Ectodermal cell (in vitro differentiated cells): Measurements from ENCODE around the gene MRPL16.

Experiments
- H3K27ac ChIP-seq: 2 replicates; pipeline ENCODE4 v1.7.0; 2013; ENCODE audit warnings: mild to moderate bottlenecking, low read depth, low read length; ENCODE audit not compliant: insufficient read depth, poor library complexity, severe bottlenecking
- H3K27me3 ChIP-seq: 2 replicates; pipeline ENCODE4 v1.7.0; 2013; ENCODE audit warnings: mild to moderate bottlenecking, low read length; ENCODE audit not compliant: insufficient read depth, control insufficient read depth, poor library complexity, severe bottlenecking
- H3K36me3 ChIP-seq: one replicate; pipeline ENCODE4 v1.7.0; 2013; ENCODE audit warnings: low read length; ENCODE audit not compliant: control insufficient read depth, insufficient read depth
- H3K4me1 ChIP-seq: one replicate; pipeline ENCODE4 v1.7.0; 2013; ENCODE audit warnings: low read length; ENCODE audit not compliant: control insufficient read depth, insufficient read depth
- H3K4me3 ChIP-seq: 2 replicates; pipeline ENCODE4 v1.7.0; 2013; ENCODE audit warnings: low read depth, low read length, control low read depth; ENCODE audit not compliant: insufficient read depth
- H3K9me3 ChIP-seq: 2 replicates; pipeline ENCODE4 v1.7.0; 2013; ENCODE audit warnings: mild to moderate bottlenecking, low read length, moderate library complexity; ENCODE audit not compliant: control insufficient read depth
- WGBS, 2 experiments: methylation state at CpG; one replicate each; pipeline ENCODE4 v1.1.7; 2013; ENCODE audit warnings: missing lambda C conversion rate in 2 of 2; 5-methylcytosine and 5-hydroxymethylcytosine counted together

The MRPL16 gene

DNA sequence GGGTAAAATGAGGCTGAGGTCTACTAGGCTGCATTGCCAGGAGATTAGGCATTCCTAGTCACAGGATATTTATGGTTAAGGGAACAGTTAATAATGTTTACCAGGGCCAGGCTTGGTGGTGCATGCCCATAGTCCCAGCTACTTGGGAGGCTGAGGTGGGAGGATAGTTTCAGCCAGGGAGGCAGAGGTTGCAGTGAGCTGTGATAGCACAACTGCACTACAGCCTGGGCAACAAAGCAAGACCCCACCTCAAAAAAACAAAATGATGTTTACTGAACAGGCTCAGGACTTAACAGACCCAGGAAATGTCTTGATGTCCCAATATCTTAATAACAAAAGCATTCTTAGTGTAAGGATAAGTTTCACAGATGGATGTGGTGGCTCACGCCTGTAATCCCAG is 2.8 kb upstream of the MRPL16 start:
- Histone ChIP-seq H3K4me1 (no peaks in the 10 kb centered on the region), H3K9me3 (no peaks in the 10 kb centered on the region), H3K27me3 (no peaks in the 10 kb centered on the region), H3K4me3 (no peak overlapping the region), H3K36me3 (no peaks in the 10 kb centered on the region), H3K27ac (no peak overlapping the region)
- WGBS, 2 experiments = 78 to 87% methylated on average over 1 of the region's 1 CpG

- 89 to 93% methylated on average over 2 of the region's 2 CpGs for WGBS, 2 experiments
- Histone ChIP-seq H3K36me3 (peaks cover 4% of the 10 kb centered on the region), H3K4me3 (no peak overlapping the region), H3K27me3 (no peaks in the 10 kb centered on the region), H3K4me1 (no peaks in the 10 kb centered on the region), H3K27ac (no peak overlapping the region), H3K9me3 (no peaks in the 10 kb centered on the region)
These were observed 1.6 kb upstream of the MRPL16 start for GRCh38 chr11:59812220-59812619.

GRCh38 chr11:59810911-59811259 is 307 bp upstream of the MRPL16 start:
- Histone ChIP-seq H3K9me3 (no peaks in the 10 kb centered on the region), H3K27me3 (no peaks in the 10 kb centered on the region), H3K36me3 (peaks cover 15% of the 10 kb centered on the region), H3K4me1 (no peaks in the 10 kb centered on the region), H3K27ac (no peak overlapping the region), H3K4me3 (peak overlapping the region; percentile 96)
- WGBS, 2 experiments = 27 to 35% methylated on average over 8 of the region's 8 CpGs

- H3K27me3 ChIP-seq = no peaks in the 10 kb centered on the region
- peaks cover under 1% of the 10 kb centered on the region for H3K4me1 ChIP-seq
- H3K27ac ChIP-seq = no peak overlapping the region
- H3K9me3 ChIP-seq = no peaks in the 10 kb centered on the region
- 86 to 100% methylated on average over 1 of the region's 1 CpG for WGBS, 2 experiments
- peaks cover 15% of the 10 kb centered on the region for H3K36me3 ChIP-seq
- H3K4me3 ChIP-seq = no peak overlapping the region
These were observed 3.4 kb downstream of the MRPL16 start for GRCh38 chr11:59807047-59807610.

DNA sequence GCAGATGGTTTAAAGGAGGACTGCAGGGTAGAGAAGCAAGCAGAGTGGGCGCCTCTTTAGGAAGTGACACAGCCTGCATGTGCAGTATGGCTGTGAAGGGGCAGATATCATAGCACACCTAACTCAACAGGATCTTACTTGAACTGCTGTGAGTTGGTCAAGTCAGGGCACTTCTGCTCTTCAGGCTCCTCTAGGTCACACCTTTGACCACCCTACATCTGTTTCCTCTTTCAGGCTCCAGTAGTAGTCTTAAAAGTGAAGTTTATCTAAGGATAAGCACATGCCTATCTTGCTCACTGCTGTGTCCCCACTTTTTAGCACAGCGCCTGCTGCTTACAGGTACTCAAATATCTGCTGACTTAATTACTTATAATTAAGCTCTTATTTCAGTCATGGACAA is 6.5 kb downstream of the MRPL16 start:
- 91 to 98% methylated on average over 2 of the region's 2 CpGs for WGBS, 2 experiments
- peaks cover 15% of the 10 kb centered on the region for H3K36me3 ChIP-seq

DNA sequence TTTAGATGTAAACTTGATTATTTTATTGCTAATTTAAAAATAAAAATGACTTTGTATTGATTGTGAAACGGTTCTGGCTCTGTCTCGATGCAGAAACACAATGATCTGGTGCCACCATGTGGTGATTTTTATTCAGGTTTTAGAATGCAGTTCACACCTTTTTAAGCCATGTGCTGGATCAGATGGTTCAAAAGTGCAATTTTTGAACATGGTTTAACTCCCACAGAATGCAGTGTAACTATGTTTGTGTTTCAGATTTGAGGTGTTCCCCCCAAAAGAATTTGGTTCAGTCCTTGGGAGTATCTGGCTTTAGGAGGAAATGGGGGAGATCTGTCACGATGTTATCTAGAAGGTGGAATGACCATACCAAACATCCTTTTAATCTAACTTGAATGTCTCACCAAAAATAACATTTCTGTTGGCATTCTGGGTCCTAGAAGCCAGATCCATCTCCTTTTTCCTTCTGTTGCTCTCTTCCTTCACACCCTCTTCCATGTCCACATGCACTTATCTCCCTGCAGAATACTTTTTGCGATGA is 7.9 kb downstream of the MRPL16 start:
- Histone ChIP-seq H3K4me1 (peaks cover 3% of the 10 kb centered on the region), H3K27ac (no peak overlapping the region), H3K36me3 (peaks cover 15% of the 10 kb centered on the region), H3K27me3 (no peaks in the 10 kb centered on the region), H3K4me3 (no peak overlapping the region), H3K9me3 (no peaks in the 10 kb centered on the region)
- WGBS, 2 experiments = 76 to 79% methylated on average over 4 of the region's 4 CpGs

More for the DNA sequence above, 6.5 kb downstream of the MRPL16 start:
- Histone ChIP-seq H3K27ac (no peak overlapping the region), H3K4me3 (no peak overlapping the region), H3K9me3 (no peaks in the 10 kb centered on the region), H3K4me1 (peaks cover 3% of the 10 kb centered on the region), H3K27me3 (no peaks in the 10 kb centered on the region)

- no peaks in the 10 kb centered on the region for H3K9me3 ChIP-seq
- H3K4me3 ChIP-seq = no peak overlapping the region
- H3K27ac ChIP-seq = no peak overlapping the region
- H3K4me1 ChIP-seq = peaks cover 3% of the 10 kb centered on the region
- no peaks in the 10 kb centered on the region for H3K27me3 ChIP-seq
- peaks cover 9% of the 10 kb centered on the region for H3K36me3 ChIP-seq
- 76 to 77% methylated on average over 5 of the region's 5 CpGs for WGBS, 2 experiments
These were observed 8.5 kb downstream of the MRPL16 start for GRCh38 chr11:59801981-59802638.

DNA sequence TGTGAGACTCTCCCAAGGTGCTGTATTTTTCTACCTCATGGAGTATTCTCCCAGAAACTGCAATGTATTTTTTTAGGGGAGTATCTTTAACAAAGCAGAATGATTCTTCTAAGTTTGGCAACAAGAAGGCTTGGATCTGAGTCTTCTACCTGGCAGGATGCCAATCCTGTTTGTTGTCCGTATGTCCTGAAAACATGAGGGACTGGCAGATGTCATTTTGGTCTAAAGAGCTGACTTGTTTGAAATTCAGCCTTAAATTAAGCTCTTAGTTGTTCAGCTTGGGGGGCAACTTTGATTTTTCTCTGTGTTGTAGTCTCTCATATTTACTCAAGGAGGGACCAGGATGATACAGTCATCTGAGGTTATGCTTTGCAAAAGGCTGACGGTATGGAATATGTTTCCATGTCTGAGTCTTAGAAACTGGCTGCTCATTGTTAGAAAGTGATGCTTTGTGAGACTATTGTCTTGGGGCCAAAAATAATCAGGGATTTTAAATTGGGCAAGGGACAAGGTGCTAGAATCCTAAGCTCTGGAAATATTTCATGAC is 9.3 kb downstream of the MRPL16 start:
- Histone ChIP-seq H3K4me1 (peaks cover 3% of the 10 kb centered on the region), H3K27me3 (no peaks in the 10 kb centered on the region), H3K9me3 (no peaks in the 10 kb centered on the region), H3K4me3 (no peak overlapping the region), H3K36me3 (peaks cover 1% of the 10 kb centered on the region), H3K27ac (no peak overlapping the region)
- WGBS, 2 experiments = 93 to 95% methylated on average over 2 of the region's 2 CpGs

DNA sequence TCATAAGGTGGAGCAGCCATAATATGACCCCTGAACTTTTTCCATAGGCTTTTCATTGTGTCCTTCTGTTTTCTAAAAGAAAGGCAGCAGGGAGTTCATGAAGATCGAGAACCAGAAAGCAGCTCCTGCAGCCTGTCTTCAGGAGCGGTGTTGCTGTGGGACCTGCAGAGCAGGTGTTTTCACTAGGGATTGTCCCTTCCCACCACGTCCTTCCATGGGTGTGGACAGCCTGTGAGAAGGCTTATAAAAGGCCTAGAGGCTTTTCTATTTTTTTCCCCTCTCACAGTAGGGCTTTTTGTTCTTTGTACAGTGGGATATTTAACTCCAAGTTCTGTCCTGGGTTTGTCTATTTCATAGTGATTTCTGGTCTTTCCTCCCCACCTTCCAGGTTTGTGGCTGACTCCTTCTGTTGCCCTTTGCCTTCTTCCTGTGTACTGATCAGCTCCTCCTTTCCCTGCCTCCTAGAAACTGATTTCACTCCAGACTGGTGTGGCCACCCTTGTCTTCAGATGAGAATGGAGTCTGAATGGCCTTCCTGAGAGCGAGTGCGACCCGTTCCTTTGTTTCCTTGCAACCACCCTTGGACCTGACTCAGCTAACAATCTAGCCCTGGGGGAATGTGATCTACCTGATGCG is 10.1 kb downstream of the MRPL16 start:
- WGBS, 2 experiments = 93 to 95% methylated on average over 7 of the region's 7 CpGs
- H3K27me3 ChIP-seq = no peaks in the 10 kb centered on the region
- H3K27ac ChIP-seq = no peak overlapping the region
- no peaks in the 10 kb centered on the region for H3K36me3 ChIP-seq
- no peaks in the 10 kb centered on the region for H3K9me3 ChIP-seq
- H3K4me3 ChIP-seq = no peak overlapping the region
- H3K4me1 ChIP-seq = peaks cover 3% of the 10 kb centered on the region

GRCh38 chr11:59794417-59794816 is 16.2 kb downstream of the MRPL16 start:
- Histone ChIP-seq H3K4me1 (no peaks in the 10 kb centered on the region), H3K27me3 (no peaks in the 10 kb centered on the region), H3K4me3 (no peak overlapping the region), H3K27ac (no peak overlapping the region), H3K36me3 (no peaks in the 10 kb centered on the region), H3K9me3 (no peaks in the 10 kb centered on the region)
- 90 to 93% methylated on average over 3 of the region's 3 CpGs for WGBS, 2 experiments
